Nucleus accumbens (tissue), 56 donors: ENCODE results near the gene ADAMTSL1.

Experiments used
- DNase-seq, 56 donors: peaks; one replicate each; lab custom pipeline; 2025; lab: John Stamatoyannopoulos, UW

Gene ADAMTSL1

DNA sequence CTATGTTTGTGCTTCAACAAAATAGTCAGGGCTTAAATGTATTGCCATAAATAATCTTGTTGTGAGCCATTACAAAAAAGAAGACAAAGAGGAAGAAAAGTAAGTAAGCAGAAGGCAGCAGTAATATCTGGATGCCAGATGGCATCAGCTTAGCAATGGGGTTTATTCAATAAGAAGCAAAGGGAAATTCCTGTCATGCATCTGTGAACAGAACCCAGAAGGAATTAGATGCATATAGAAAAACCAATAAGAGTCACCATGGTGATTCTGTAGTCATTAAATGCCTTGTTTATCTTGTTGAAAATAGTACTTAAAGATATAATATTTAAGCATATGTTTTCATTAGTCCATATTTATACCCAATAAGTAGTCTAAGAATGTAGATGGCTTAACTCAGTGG is 216.0 kb downstream of the ADAMTSL1 start:
- no peak for DNase-seq

DNA sequence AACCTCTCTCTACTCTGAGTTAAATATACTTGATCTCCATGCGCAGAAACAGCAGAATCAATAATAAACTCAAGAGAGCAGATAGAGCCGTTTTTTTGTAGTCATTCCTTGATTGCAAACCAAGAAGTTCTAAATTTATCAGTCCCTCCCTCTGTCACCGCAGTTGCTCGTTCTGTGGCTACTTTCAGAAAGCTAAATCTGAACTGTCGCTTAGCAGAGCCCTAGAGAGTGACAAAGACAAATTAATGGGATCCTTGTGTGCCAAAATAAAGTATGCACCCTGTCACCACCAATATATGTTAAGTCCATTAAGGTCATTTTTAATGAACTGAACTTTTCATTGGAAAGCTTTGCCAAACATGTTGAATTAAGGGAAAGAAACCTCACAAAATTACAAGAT is 218.3 kb downstream of the ADAMTSL1 start:
- DNase-seq = no peak

- no peak for DNase-seq
Measured at GRCh38 chr9:18692962-18693361, 219.0 kb downstream of the ADAMTSL1 start.

DNA sequence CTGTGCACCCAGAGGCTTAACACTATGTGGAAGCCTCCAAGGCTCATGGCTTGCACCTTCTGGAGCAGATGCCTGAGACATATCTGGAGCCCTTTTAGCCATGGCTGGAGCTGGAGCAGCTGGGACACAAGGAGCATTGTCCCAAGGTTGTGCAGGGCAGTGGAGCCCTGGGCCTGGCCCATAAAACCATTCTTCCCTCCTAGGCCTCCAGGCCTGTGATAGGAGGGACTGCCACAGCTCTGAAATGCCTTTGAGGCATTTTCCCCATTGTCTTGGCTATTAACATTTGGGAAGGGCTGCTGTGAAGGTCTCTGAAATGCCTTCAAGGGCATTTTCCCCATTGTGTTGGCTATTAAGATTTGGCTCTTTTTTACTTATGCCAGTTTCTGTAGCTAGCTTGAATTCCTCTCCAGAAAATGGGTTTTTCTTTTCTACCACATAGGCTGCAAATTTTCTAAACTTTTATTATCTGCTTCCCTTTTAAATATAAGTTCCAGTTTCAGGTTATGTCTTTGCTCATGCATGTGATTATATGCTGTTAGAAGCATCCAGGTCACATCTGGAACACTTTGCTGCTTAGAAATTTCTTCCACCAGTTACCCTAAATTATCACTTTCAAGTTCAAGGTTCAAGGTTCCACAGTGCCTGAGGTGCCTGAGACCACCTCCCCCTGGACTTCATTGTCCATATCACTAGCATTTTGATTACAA is 221.2 kb downstream of the ADAMTSL1 start:
- DNase-seq = no peak

GRCh38 chr9:18698992-18699391 is 225.0 kb downstream of the ADAMTSL1 start:
- no peak for DNase-seq

GRCh38 chr9:18699764-18700163 is 225.8 kb downstream of the ADAMTSL1 start:
- DNase-seq = no peak

- DNase-seq = no peak
Measured at GRCh38 chr9:18700714-18701113, 226.8 kb downstream of the ADAMTSL1 start.

- no peak for DNase-seq
Measured at GRCh38 chr9:18703151-18703900, 229.4 kb downstream of the ADAMTSL1 start.

DNA sequence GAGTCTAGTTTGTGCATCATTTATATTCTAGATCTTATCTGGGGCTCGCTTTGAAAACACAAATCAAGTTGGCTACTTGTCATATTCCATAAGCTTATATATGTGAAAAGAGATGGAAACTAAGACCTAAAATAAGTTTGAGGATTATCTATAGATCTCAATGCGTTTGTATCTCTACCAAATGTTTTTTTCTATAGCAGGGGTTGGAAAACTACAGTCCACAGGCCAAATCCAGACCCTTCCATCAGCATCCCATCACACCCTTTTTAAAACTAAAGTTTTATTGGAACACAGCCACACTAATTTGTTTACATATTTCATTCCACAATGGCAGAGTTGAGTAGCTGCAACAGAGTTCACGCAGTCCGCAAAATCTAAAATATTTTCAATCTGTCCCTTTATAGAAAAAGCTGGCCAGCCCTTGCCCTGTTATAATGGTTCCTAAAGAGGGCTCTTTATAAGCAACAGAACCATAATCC is 230.0 kb downstream of the ADAMTSL1 start:
- no peak for DNase-seq

- no peak for DNase-seq
Measured at GRCh38 chr9:18705796-18706392, 231.9 kb downstream of the ADAMTSL1 start.

- no peak for DNase-seq
Measured at GRCh38 chr9:18706648-18707047, 232.7 kb downstream of the ADAMTSL1 start.

- peak in 1 of 56 donors; percentile 15 for DNase-seq
Measured at GRCh38 chr9:18707061-18707461, 233.1 kb downstream of the ADAMTSL1 start.

- no peak for DNase-seq
Measured at GRCh38 chr9:18707489-18708205, 233.7 kb downstream of the ADAMTSL1 start.

DNA sequence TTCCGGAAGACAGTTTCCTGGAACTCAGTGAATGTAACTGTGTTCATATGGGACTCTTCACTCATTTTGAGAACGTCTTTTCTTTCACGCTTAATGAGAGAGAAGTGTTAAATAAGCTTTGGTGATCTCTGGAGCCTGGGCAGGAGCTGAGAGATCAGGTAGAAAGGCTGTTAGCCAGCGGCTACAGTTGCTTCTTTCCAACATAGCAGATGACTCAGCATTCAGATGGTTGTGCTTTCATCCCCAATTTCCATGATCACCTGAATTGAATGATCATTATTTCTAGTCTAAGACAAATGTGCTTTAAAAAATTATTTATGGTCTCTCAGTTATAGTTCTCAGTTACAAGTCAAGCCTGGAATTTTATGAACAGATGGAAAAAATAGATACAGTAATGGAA is 234.5 kb downstream of the ADAMTSL1 start:
- no peak for DNase-seq

DNA sequence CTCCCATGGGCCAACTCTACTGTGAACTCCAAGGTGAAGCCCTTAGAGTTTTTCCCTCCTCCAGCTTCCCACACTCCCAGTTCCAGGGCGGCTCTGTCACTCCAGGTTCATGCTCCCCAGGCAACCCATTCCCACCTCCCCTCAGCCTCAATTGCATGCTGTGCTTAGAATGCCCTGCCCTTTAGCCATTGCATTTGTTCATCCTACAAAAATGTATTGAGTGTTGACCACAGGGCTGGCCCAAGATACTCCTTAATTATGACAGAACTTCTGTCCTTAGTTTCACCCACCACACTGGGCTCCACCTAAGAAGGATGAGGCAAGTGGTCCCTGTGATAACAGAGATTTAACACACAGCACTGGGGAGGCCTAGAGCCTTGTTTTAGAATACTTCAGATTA is 236.1 kb downstream of the ADAMTSL1 start:
- no peak for DNase-seq

- no peak for DNase-seq
Measured at GRCh38 chr9:18717759-18718158, 243.8 kb downstream of the ADAMTSL1 start.

DNA sequence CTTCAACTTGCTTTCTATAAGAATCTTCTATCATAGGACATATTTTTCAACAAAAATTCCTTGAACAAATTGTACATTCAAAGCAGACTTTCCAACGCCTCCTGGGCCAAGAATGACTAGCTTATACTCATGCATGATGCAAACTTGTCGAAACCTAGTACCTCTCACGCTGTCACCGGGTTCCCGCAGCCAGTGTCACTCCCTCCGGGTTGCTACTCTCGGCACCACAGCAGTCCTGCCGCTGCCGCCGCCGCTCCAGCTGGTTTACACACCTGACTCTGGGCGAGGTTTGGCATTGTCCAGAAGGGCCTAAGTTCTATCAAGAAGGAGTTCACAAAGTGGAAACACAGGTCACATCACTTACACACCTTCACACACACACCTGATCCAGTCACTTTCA is 244.4 kb downstream of the ADAMTSL1 start:
- DNase-seq = no peak

DNA sequence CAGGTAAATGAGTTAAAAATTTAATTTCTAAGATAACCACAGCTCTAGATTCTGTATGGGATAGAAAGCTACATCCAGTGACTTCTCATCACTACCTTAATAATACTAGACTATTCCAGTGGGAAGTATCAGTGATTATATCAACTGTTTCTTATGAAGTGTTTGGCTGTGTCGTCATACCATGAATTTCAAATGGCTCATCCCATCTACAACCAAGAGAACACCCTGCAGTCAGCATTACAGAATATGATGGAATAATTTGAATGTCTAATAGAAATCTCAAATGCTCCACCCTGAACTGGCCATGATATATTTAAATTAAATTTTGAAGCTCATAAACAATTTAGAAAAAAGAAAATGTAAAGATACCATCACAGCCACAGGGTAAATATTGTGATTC is 245.0 kb downstream of the ADAMTSL1 start:
- no peak for DNase-seq

DNA sequence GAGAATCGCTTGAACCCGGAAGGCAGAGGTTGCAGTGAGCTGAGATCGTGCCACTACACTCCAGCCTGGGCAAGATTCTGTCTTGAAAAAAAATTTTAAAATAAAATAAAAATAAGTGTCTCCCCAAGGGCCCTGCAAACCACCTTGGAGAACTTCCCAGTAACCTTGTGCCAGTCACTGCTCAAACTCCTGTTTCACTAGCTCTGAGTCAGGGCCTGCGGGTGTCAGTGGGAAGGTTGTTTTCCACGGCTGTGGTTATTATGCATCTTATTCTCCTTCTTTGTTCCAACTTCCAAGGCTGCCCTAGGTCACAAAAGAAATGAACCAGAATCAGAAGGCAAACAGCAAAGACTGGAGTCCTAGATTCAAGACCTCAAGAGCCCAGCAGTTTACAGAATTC is 246.7 kb downstream of the ADAMTSL1 start:
- no peak for DNase-seq

DNA sequence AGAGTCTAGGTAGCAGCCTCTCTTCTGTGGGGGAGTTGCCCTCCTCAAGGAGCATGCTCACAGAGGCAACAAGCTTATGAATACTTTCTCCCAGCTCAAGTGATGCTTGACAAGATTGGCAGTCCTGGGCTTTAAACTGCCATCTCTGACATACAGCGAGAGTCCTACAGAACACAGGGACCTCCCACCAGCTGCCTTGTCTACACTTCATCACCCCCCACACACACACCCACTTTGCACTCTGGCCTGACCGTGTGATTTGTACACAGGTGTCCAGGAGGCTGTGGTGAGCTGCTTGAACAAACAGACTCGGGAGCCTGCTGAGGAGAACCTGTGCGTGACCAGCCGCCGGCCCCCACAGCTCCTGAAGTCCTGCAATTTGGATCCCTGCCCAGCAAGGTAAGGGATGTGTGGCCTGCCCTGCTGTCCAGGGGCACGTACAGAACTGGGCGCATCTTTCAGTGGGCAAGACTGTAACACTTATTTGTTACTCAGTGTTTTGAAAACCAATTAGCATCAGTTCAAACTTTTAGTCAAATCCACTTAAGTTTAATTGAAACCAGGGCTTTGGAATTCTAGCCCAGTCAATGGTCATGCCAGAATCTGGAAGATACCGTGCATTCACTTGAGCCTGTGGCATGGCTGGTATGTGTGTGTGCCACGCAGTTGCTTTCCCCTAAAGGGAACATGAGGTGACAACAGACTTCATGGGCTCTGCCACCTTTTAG is 247.5 kb downstream of the ADAMTSL1 start:
- DNase-seq = no peak

DNA sequence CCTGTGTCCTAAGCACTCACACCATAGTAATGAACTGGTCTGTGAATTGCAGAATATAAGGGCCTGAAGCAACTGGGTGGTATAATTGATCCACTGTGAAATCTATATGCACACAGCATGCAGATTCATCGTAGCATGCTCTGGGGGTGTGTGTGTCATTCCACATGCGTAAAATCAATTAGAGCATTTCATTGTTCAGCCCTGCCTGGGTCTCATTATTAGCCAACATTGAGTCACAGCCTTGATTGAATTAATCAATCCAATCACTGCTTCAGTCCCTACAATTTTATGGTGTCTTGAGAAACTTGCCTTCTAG is 248.0 kb downstream of the ADAMTSL1 start:
- DNase-seq = no peak
